ENCODE data around the gene NEUROD2. TPM values are rescaled to one million over a fixed set of nuclear protein-coding genes. Genes with fewer than 3 reads are reported as not detected.

The NEUROD2 gene
- total RNA-seq, 1 experiment from 2014 or later: not detected

GRCh38 chr17:39643271-39643670, 35.6 kb upstream of the NEUROD2 start:
- Mint-ChIP-seq H3K36me3 (ENCODE audit: insufficient read depth, unreplicated experiment) (no peaks in the 10 kb centered on the region), H3K27ac (ENCODE audit: unreplicated experiment) (no peak overlapping the region), H3K27me3 (ENCODE audit: insufficient read depth, unreplicated experiment) (no peaks in the 10 kb centered on the region), H3K9me3 (ENCODE audit: unreplicated experiment) (no peaks in the 10 kb centered on the region), H3K4me3 (ENCODE audit: unreplicated experiment) (no peak overlapping the region), H3K4me1 (ENCODE audit: low read depth, unreplicated experiment) (peaks cover 4% of the 10 kb centered on the region)
- Histone ChIP-seq H3K27me3 (replicated peaks; ENCODE audit: control insufficient read depth, insufficient read depth, low read length) (no peaks in the 10 kb centered on the region), H3K4me1 (no peaks in the 10 kb centered on the region), H3K4me3 (ENCODE audit: low read depth, low read length) (no peak overlapping the region), H3K9me3 (no peaks in the 10 kb centered on the region), H3K36me3 (ENCODE audit: control insufficient read depth, insufficient read depth, low read length) (no peaks in the 10 kb centered on the region)
- no TSS peak for BruUV-seq (replicated peaks)
- no peak for DNase-seq
- no peak for TF ChIP-seq CTCF (IDR thresholded peaks at IDR 0.05; ENCODE audit: insufficient read depth in 1 of 2, low read depth in 1 of 2, low read length in 1 of 2, severe bottlenecking in 1 of 2, unreplicated experiment in 1 of 2)
- ChIA-PET POLR2A (no interaction called here), CTCF (interaction anchor here (1.0 to 1.6 kb wide), 2 partner anchors 11 to 14 kb away, joined by 4 read pairs; no protein-coding TSS in a partner anchor)
- intact Hi-C loops (cut with micrococcal nuclease; ENCODE audit: unreplicated experiment): no loop called here

GRCh38 chr17:39642291-39643074, 34.8 kb upstream of the NEUROD2 start:
- Mint-ChIP-seq H3K4me3 (ENCODE audit: unreplicated experiment) (no peak overlapping the region), H3K27me3 (ENCODE audit: insufficient read depth, unreplicated experiment) (no peaks in the 10 kb centered on the region), H3K36me3 (ENCODE audit: insufficient read depth, unreplicated experiment) (no peaks in the 10 kb centered on the region), H3K27ac (ENCODE audit: unreplicated experiment) (no peak overlapping the region), H3K9me3 (ENCODE audit: unreplicated experiment) (no peaks in the 10 kb centered on the region), H3K4me1 (ENCODE audit: low read depth, unreplicated experiment) (peaks cover 11% of the 10 kb centered on the region)
- ChIA-PET POLR2A (no interaction called here), CTCF (interaction anchor here (1.0 kb wide), 1 partner anchor 14 kb away, joined by 4 read pairs; no protein-coding TSS in a partner anchor)
- intact Hi-C loops (cut with micrococcal nuclease; ENCODE audit: unreplicated experiment): no loop called here
- H3K9me3 ChIP-seq: no peaks in the 10 kb centered on the region
- H3K27me3 ChIP-seq (replicated peaks; ENCODE audit: control insufficient read depth, insufficient read depth, low read length): no peaks in the 10 kb centered on the region
- no peaks in the 10 kb centered on the region for H3K36me3 ChIP-seq (ENCODE audit: control insufficient read depth, insufficient read depth, low read length)
- H3K4me3 ChIP-seq (ENCODE audit: low read depth, low read length): no peak overlapping the region
- no TSS peak for BruUV-seq (replicated peaks)
- no peak for DNase-seq
- H3K4me1 ChIP-seq: no peaks in the 10 kb centered on the region
- TF ChIP-seq CTCF (IDR thresholded peaks at IDR 0.05; ENCODE audit: insufficient read depth in 1 of 2, low read depth in 1 of 2, low read length in 1 of 2, severe bottlenecking in 1 of 2, unreplicated experiment in 1 of 2): no peak

- Mint-ChIP-seq H3K9me3 (ENCODE audit: unreplicated experiment) (no peaks in the 10 kb centered on the region), H3K36me3 (ENCODE audit: insufficient read depth, unreplicated experiment) (no peaks in the 10 kb centered on the region), H3K27ac (ENCODE audit: unreplicated experiment) (no peak overlapping the region), H3K27me3 (ENCODE audit: insufficient read depth, unreplicated experiment) (no peaks in the 10 kb centered on the region), H3K4me1 (ENCODE audit: low read depth, unreplicated experiment) (peaks cover 11% of the 10 kb centered on the region), H3K4me3 (ENCODE audit: unreplicated experiment) (no peak overlapping the region)
- H3K4me3 ChIP-seq (ENCODE audit: low read depth, low read length): no peak overlapping the region
- ChIA-PET POLR2A (no interaction called here), CTCF (no interaction called here)
- H3K36me3 ChIP-seq (ENCODE audit: control insufficient read depth, insufficient read depth, low read length): no peaks in the 10 kb centered on the region
- DNase-seq: no peak
- H3K4me1 ChIP-seq: no peaks in the 10 kb centered on the region
- no TSS peak for BruUV-seq (replicated peaks)
- intact Hi-C loops (cut with micrococcal nuclease; ENCODE audit: unreplicated experiment): no loop called here
- no peak for TF ChIP-seq CTCF (IDR thresholded peaks at IDR 0.05; ENCODE audit: insufficient read depth in 1 of 2, low read depth in 1 of 2, low read length in 1 of 2, severe bottlenecking in 1 of 2, unreplicated experiment in 1 of 2)
- H3K9me3 ChIP-seq: no peaks in the 10 kb centered on the region
- H3K27me3 ChIP-seq (replicated peaks; ENCODE audit: control insufficient read depth, insufficient read depth, low read length): no peaks in the 10 kb centered on the region
These were observed 34.2 kb upstream of the NEUROD2 start for GRCh38 chr17:39641883-39642282.
